Esophagus muscularis mucosa (tissue), 4 donors: ENCODE data around the gene RXFP3. TPM values are rescaled to one million over a fixed set of nuclear protein-coding genes. Genes with fewer than 3 reads are reported as not detected.
"Not testable (repeated sequence)": the region's sequence is repeated elsewhere in the genome, so short reads cannot be mapped to it uniquely, and the experiment has no call there.

Experiments used
- DNase-seq: peaks from one replicate; pipeline ENCODE4 v3.0.0-alpha.2; 2017; ENCODE audit errors: extremely low spot score
- H3K27ac ChIP-seq, 4 donors: fragments of 200-600 bp; sonication (generic); replicated peaks in 1 of 4; 1 replicate in 3 of 4; 2 replicates in 1 of 4; pipeline ENCODE4 v1.5.1; 2016 to 2019; ENCODE audit warnings: mild to moderate bottlenecking in 1 of 4
- H3K27me3 ChIP-seq, 4 donors: fragments of 200-600 bp; sonication (generic); one replicate each; pipeline versions ENCODE4 v1.5.1 to v1.6.0; 2016 to 2019
- H3K36me3 ChIP-seq, 4 donors: fragments of 200-600 bp; sonication (generic); one replicate each; pipeline ENCODE4 v1.5.1; 2016 to 2019
- H3K4me1 ChIP-seq, 4 donors: fragments of 200-600 bp; sonication (generic); one replicate each; pipeline ENCODE4 v1.5.1; 2016 to 2019
- H3K4me3 ChIP-seq, 4 donors: fragments of 200-600 bp; sonication (generic); 1 replicate in 2 of 4; 2 replicates in 2 of 4; pipeline ENCODE4 v1.5.1; 2016 to 2019; ENCODE audit warnings: mild to moderate bottlenecking in 4 of 4, moderate library complexity in 1 of 4
- H3K9me3 ChIP-seq, 4 donors: fragments of 200-600 bp; sonication (generic); 1 replicate in 3 of 4; 2 replicates in 1 of 4; pipeline ENCODE4 v1.5.1; 2016 to 2019
- EP300 ChIP-seq: sonication (generic); formaldehyde crosslinking; IDR thresholded peaks from one replicate; pipeline ENCODE4 v1.6.1; 2017; ENCODE audit warnings: antibody characterized with exemption
- POLR2A ChIP-seq: fragments of 450-650 bp; IDR thresholded peaks from one replicate; pipeline ENCODE4 v1.6.1; 2017; ENCODE audit warnings: antibody characterized with exemption, moderate library complexity, mild to moderate bottlenecking, low read depth
- POLR2AphosphoS5 ChIP-seq, 2 donors: sonication (generic); formaldehyde crosslinking; IDR thresholded peaks; one replicate each; pipeline ENCODE4 v1.6.1; 2017; ENCODE audit warnings: antibody characterized with exemption in 2 of 2
- WGBS: methylation state at CpG from one replicate; pipeline ENCODE4 v1.1.5; 2018; 5-methylcytosine and 5-hydroxymethylcytosine counted together
- intact Hi-C: fragments of 100-400 bp; cut with DNase I; formaldehyde crosslinking; loops from one replicate; pipeline ENCODE4 v1.15.1; 2023
- total RNA-seq, 4 donors: library from RNA; depleted of rRNA; stranded (reverse); fragments of >200 nt; gene quantifications; one replicate each; pipeline versions ENCODE4 v1.1.0 to v1.2.1, GENCODE V29; 2016
- TF ChIP-seq, protein P1 (sequence below), 3 experiments: fragments of 200-600 bp in 2 of 3; fragments of 450-650 bp in 1 of 3; sonication (generic) in 2 of 3; IDR thresholded peaks; one replicate each; pipeline ENCODE4 v1.5.1; 2017 to 2019; ENCODE audit warnings: antibody characterized with exemption in 3 of 3, mild to moderate bottlenecking in 2 of 3, moderate library complexity in 1 of 3

RXFP3 gene
- total RNA-seq, 4 donors from 2014 or later = not detected

DNA sequence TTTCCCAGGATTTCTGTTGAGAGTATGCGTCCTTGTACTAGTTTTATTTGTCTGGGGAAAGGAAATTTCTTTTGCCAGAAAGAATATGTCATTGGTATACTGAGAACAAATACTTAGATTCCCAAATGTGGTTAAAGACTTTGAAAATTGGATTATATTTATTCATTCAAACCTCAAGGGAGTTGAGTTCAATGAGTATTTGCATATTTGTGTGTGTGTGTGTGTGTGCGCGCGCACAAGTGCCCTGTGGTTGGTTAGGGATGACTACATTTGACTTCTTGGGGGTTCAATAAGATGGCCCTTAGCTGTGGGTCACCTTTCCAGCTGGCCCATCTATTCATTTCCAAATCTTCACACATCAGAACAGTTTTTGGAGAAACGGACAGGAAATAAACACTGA lies 4.9 kb downstream of the RXFP3 start:
- WGBS = 80% methylated on average over 5 of the region's 5 CpGs
- H3K4me3 ChIP-seq = no peak overlapping the region
- intact Hi-C loops = no loop called here
- TF ChIP-seq POLR2AphosphoS5 (IDR thresholded peaks at IDR 0.05) (no peak), POLR2A (no peak), EP300 (no peak)
- TF ChIP-seq, protein P1, sequence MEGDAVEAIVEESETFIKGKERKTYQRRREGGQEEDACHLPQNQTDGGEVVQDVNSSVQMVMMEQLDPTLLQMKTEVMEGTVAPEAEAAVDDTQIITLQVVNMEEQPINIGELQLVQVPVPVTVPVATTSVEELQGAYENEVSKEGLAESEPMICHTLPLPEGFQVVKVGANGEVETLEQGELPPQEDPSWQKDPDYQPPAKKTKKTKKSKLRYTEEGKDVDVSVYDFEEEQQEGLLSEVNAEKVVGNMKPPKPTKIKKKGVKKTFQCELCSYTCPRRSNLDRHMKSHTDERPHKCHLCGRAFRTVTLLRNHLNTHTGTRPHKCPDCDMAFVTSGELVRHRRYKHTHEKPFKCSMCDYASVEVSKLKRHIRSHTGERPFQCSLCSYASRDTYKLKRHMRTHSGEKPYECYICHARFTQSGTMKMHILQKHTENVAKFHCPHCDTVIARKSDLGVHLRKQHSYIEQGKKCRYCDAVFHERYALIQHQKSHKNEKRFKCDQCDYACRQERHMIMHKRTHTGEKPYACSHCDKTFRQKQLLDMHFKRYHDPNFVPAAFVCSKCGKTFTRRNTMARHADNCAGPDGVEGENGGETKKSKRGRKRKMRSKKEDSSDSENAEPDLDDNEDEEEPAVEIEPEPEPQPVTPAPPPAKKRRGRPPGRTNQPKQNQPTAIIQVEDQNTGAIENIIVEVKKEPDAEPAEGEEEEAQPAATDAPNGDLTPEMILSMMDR (IDR thresholded peaks at IDR 0.05) = no peak
- H3K27ac ChIP-seq = no peak overlapping the region
- DNase-seq = no peak
- no peaks in the 10 kb centered on the region for H3K9me3 ChIP-seq
- H3K4me1 ChIP-seq = peaks cover 6 to 20% (median 12%) of the 10 kb centered on the region in 4 donors
- H3K27me3 ChIP-seq = peaks cover 0 to 64% (median 24%) of the 10 kb centered on the region in 4 donors
- no peaks in the 10 kb centered on the region for H3K36me3 ChIP-seq

DNA sequence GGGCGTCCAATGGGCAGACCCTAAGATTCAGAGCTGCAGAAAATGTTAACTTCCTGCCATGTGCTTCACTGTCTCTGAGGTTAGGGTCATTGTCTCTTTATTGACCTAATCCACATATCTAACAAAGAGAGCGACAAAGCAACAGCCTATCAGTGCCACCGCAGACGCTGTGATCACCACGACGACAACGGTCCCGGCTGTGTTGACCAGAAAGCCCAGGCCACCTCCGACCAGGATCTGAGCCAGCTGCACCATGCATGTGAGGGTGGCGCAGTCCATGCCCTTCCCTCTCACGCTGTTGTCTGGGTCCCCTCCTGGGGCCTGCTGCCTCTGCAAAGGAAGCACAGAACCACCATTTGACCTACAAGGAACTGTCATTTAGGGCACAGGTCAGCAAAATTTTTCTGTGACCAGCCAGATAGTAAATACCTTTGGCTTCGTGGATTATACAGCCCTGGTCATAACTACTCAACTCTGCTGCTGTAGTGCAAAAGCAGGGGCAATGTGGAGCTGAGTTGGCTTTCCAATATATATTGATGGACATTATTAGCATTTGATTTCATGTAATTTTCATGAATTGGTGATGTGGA lies 8.5 kb downstream of the RXFP3 start:
- WGBS = 87% methylated on average over 12 of the region's 12 CpGs
- Histone ChIP-seq H3K36me3 (no peaks in the 10 kb centered on the region), H3K9me3 (no peaks in the 10 kb centered on the region), H3K27me3 (peaks cover 0 to 29% (median 2%) of the 10 kb centered on the region in 4 donors), H3K27ac (no peak overlapping the region), H3K4me3 (no peak overlapping the region), H3K4me1 (no peaks in the 10 kb centered on the region)
- no peak for DNase-seq
- TF ChIP-seq POLR2AphosphoS5 (IDR thresholded peaks at IDR 0.05) = no peak
- TF ChIP-seq EP300 = no peak
- no peak for TF ChIP-seq POLR2A
- TF ChIP-seq, protein P1 (IDR thresholded peaks at IDR 0.05) = no peak
- intact Hi-C loops = no loop called here

DNA sequence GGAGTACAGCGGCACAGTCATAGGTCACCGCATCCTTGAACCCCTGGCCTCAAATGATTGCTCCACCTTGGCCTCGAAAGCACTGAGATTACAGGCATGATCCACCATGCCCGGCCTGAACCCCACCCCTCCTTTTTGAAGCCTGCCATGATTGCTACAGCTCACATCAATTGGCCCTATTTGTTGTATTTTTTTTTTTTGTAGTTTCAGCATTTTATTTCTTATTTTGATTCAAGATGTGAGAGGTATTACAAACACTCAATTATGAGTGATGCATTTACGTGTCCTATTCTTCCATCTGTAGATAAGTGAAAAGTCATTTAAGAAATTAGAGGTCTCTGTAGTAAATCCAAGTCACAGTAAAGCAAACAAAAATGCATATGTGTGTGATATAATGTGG lies 16.0 kb downstream of the RXFP3 start:
- intact Hi-C loops, H3K27ac ChIP-seq, H3K27me3 ChIP-seq, DNase-seq, H3K4me1 ChIP-seq, H3K36me3 ChIP-seq, H3K4me3 ChIP-seq: not testable (repeated sequence)
- H3K9me3 ChIP-seq = peaks cover 0 to 13% (median 3%) of the 10 kb centered on the region in 4 donors
- 75% methylated on average over 5 of the region's 5 CpGs for WGBS

DNA sequence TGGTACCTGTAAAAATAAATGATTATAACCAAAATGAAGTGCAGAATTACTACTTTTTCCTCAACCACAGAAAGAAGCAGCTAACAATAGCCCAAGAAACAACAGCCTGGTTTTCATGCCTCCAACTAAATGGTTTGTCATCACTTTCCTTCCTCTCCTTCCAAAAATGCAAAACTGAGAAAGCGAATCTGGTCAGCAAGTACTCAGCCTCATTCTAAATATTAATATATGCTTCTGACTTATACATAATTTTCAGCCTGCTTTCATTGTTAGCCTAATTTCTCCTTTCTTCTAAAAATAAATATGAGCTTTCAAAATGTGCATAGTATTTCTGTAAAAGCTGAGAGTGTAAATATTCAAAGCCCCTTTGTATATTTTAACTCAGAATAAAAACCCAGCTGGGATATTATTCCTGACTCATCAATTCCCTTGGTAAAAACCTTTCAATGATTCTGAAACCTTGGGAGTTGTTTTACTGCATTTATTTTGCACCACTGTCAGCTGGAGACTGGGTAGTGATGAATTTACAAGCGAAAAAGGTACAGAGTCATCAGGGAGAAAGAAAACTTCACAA lies 21.5 kb downstream of the RXFP3 start:
- Histone ChIP-seq H3K4me1 (no peaks in the 10 kb centered on the region), H3K36me3 (no peaks in the 10 kb centered on the region), H3K27ac (no peak overlapping the region), H3K4me3 (no peak overlapping the region), H3K9me3 (peaks cover 0 to 13% (median 3%) of the 10 kb centered on the region in 4 donors), H3K27me3 (no peaks in the 10 kb centered on the region)
- WGBS = 46% methylated on average over 2 of the region's 2 CpGs
- intact Hi-C loops = no loop called here
- TF ChIP-seq, protein P1 (IDR thresholded peaks at IDR 0.05) = no peak
- TF ChIP-seq POLR2AphosphoS5 (IDR thresholded peaks at IDR 0.05) (no peak), EP300 (no peak), POLR2A (no peak)
- no peak for DNase-seq

DNA sequence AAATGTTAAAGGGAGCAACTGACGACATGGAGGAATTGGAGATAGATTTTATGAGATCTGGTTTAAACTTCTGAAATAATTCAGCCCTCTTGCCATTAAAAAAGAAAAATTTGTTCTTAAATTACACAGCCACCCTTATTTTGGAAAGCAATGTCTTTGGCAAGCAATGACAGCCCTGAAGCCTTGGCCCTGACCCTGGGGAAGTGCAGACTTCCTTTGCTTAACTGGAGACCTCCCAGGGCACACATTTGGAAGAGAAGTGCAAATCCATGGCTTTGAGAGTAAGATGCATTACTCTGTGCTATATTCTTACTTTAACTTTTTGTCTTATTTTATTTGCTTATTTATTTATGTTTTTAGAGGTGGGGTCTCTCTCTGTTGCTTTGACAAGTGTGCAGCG lies 22.0 kb downstream of the RXFP3 start:
- Histone ChIP-seq H3K4me3 (no peak overlapping the region), H3K36me3 (no peaks in the 10 kb centered on the region), H3K9me3 (peaks cover 0 to 13% (median 3%) of the 10 kb centered on the region in 4 donors), H3K4me1 (no peaks in the 10 kb centered on the region), H3K27me3 (no peaks in the 10 kb centered on the region), H3K27ac (no peak overlapping the region)
- intact Hi-C loops = no loop called here
- 71% methylated on average over 2 of the region's 2 CpGs for WGBS
- no peak for DNase-seq
- TF ChIP-seq POLR2A (no peak), POLR2AphosphoS5 (IDR thresholded peaks at IDR 0.05) (no peak), EP300 (no peak)
- TF ChIP-seq, protein P1 (IDR thresholded peaks at IDR 0.05) = no peak
